HEK293 (cell line): ENCODE results near the gene PRKRA.
"Not testable (repeated sequence)": the region's sequence is repeated elsewhere in the genome, so short reads cannot be mapped to it uniquely, and the experiment has no call there.

ENCODE experiments used
- CTCF ChIA-PET: fragments of 350-600 bp; formaldehyde crosslinking; extraction: SDS; loops from one replicate; lab custom pipeline; 2021; ENCODE audit warnings: antibody characterized with exemption; lab: Yijun Ruan, JAX
- POLR2A ChIA-PET: fragments of 300-600 bp; formaldehyde crosslinking; extraction: SDS; loops from one replicate; lab custom pipeline; 2020; ENCODE audit warnings: antibody characterized with exemption, inconsistent platforms; lab: Yijun Ruan, JAX
- H3K27ac ChIP-seq: fragments of 200-500 bp; sonication (Bioruptor generic); 2 replicates; pipeline ENCODE4 v1.5.1; 2014; ENCODE audit warnings: low read depth, low read length, control low read depth, inconsistent platforms; ENCODE audit errors: extremely low read depth
- H3K36me3 ChIP-seq, 2 experiments: fragments of 200-500 bp in 1 of 2; sonication (Bioruptor generic) in 1 of 2; 1 replicate in 1 of 2; 2 replicates in 1 of 2; pipeline ENCODE4 v1.5.1; 2014 to 2017; ENCODE audit warnings: inconsistent platforms in 2 of 2, low read length in 2 of 2; ENCODE audit not compliant: control insufficient read depth in 2 of 2, insufficient read depth in 1 of 2
- H3K4me1 ChIP-seq: fragments of 200-500 bp; sonication (Bioruptor generic); 2 replicates; pipeline ENCODE4 v1.5.1; 2014; ENCODE audit warnings: mild to moderate bottlenecking, low read length, inconsistent platforms; ENCODE audit not compliant: control insufficient read depth, insufficient read depth
- H3K4me3 ChIP-seq: 2 replicates; pipeline ENCODE4 v1.5.1; 2011; ENCODE audit warnings: low read depth, mild to moderate bottlenecking, control low read depth, low read length, moderate library complexity
- H3K9me3 ChIP-seq: fragments of 200-500 bp; sonication (Bioruptor generic); 2 replicates; pipeline ENCODE4 v1.5.1; 2014; ENCODE audit warnings: low read depth, low read length, inconsistent platforms; ENCODE audit not compliant: control insufficient read depth, insufficient read depth
- HOXD13 ChIP-seq: sonication (generic); formaldehyde crosslinking; IDR thresholded peaks from 2 replicates; pipeline ENCODE4 v1.8.0; 2022; ENCODE audit warnings: missing genetic modification reagents, borderline replicate concordance
- KLF16 ChIP-seq: fragments of 450-650 bp; formaldehyde crosslinking; IDR thresholded peaks from 2 replicates; pipeline ENCODE4 v1.5.1; 2017; ENCODE audit warnings: missing biosample characterization, missing genetic modification characterization
- PRDM1 ChIP-seq: fragments of 450-650 bp; formaldehyde crosslinking; IDR thresholded peaks from 2 replicates; pipeline ENCODE4; 2016; ENCODE audit warnings: missing biosample characterization, missing genetic modification characterization
- REPIN1 ChIP-seq: fragments of 450-650 bp; formaldehyde crosslinking; IDR thresholded peaks from 2 replicates; pipeline ENCODE4 v1.5.1; 2017; ENCODE audit warnings: missing biosample characterization, missing genetic modification characterization, low read depth
- SP7 ChIP-seq: fragments of 450-650 bp; formaldehyde crosslinking; IDR thresholded peaks from 2 replicates; pipeline ENCODE4 v1.5.1; 2016; ENCODE audit warnings: missing biosample characterization, missing genetic modification characterization
- ZBTB21 ChIP-seq: fragments of 450-650 bp; formaldehyde crosslinking; IDR thresholded peaks from 2 replicates; pipeline ENCODE4 v1.5.1; 2017; ENCODE audit warnings: missing biosample characterization, missing genetic modification characterization
- ZNF10 ChIP-seq: fragments of 450-650 bp; formaldehyde crosslinking; IDR thresholded peaks from 2 replicates; pipeline ENCODE4 v1.5.1; 2017; ENCODE audit warnings: missing biosample characterization, missing genetic modification characterization
- ZNF175 ChIP-seq: fragments of 450-650 bp; formaldehyde crosslinking; IDR thresholded peaks from 2 replicates; pipeline ENCODE4 v1.5.1; 2016; ENCODE audit warnings: missing biosample characterization, missing genetic modification characterization
- ZNF214 ChIP-seq: fragments of 450-650 bp; formaldehyde crosslinking; IDR thresholded peaks from 2 replicates; pipeline ENCODE4 v1.5.1; 2017; ENCODE audit warnings: missing biosample characterization, mild to moderate bottlenecking, missing genetic modification characterization, borderline replicate concordance
- ZNF221 ChIP-seq: fragments of 450-650 bp; formaldehyde crosslinking; IDR thresholded peaks from 2 replicates; pipeline ENCODE4 v1.5.1; 2017; ENCODE audit warnings: missing biosample characterization, missing genetic modification characterization, borderline replicate concordance
- ZNF23 ChIP-seq: fragments of 450-650 bp; formaldehyde crosslinking; IDR thresholded peaks from 2 replicates; pipeline ENCODE4 v1.5.1; 2016; ENCODE audit warnings: missing biosample characterization, missing genetic modification characterization, borderline replicate concordance
- ZNF302 ChIP-seq: fragments of 450-650 bp; formaldehyde crosslinking; IDR thresholded peaks from 2 replicates; pipeline ENCODE4 v1.5.1; 2016; ENCODE audit warnings: missing biosample characterization, missing genetic modification characterization, low read depth
- ZNF311 ChIP-seq: fragments of 450-650 bp; formaldehyde crosslinking; IDR thresholded peaks from 2 replicates; pipeline ENCODE4 v1.5.1; 2017; ENCODE audit warnings: missing biosample characterization, missing genetic modification characterization, borderline replicate concordance
- ZNF350 ChIP-seq: fragments of 450-650 bp; formaldehyde crosslinking; IDR thresholded peaks from 2 replicates; pipeline ENCODE4 v1.5.0; 2017; ENCODE audit warnings: missing biosample characterization, mild to moderate bottlenecking, missing genetic modification characterization
- ZNF521 ChIP-seq: fragments of 450-650 bp; formaldehyde crosslinking; IDR thresholded peaks from 2 replicates; pipeline ENCODE4 v1.5.1; 2017; ENCODE audit warnings: missing biosample characterization, mild to moderate bottlenecking, missing genetic modification characterization
- ZNF629 ChIP-seq: fragments of 450-650 bp; formaldehyde crosslinking; IDR thresholded peaks from 2 replicates; pipeline ENCODE4 v1.5.1; 2017; ENCODE audit warnings: missing biosample characterization, missing genetic modification characterization
- ZNF654 ChIP-seq: fragments of 450-650 bp; formaldehyde crosslinking; IDR thresholded peaks from 2 replicates; pipeline ENCODE4 v1.5.1; 2016; ENCODE audit warnings: low read depth, missing biosample characterization, missing genetic modification characterization
- ZNF658 ChIP-seq: fragments of 450-650 bp; formaldehyde crosslinking; IDR thresholded peaks from 2 replicates; pipeline ENCODE4; 2016; ENCODE audit warnings: missing biosample characterization, missing genetic modification characterization
- ZNF777 ChIP-seq: fragments of 450-650 bp; formaldehyde crosslinking; IDR thresholded peaks from 2 replicates; pipeline ENCODE4 v1.5.1; 2017; ENCODE audit warnings: missing biosample characterization, missing genetic modification characterization, borderline replicate concordance
- ZNF837 ChIP-seq: fragments of 450-650 bp; formaldehyde crosslinking; IDR thresholded peaks from 2 replicates; pipeline ENCODE4 v1.5.1; 2016; ENCODE audit warnings: missing biosample characterization, missing genetic modification characterization
- TF ChIP-seq, protein P1 (sequence below): fragments of 450-650 bp; formaldehyde crosslinking; IDR thresholded peaks from 2 replicates; pipeline ENCODE4 v1.5.1; 2016; ENCODE audit warnings: missing biosample characterization, missing genetic modification characterization
- TF ChIP-seq, protein P2 (sequence below): fragments of 450-650 bp; IDR thresholded peaks from 2 replicates; pipeline ENCODE4 v1.5.1; 2018; ENCODE audit warnings: missing biosample characterization, mild to moderate bottlenecking, missing genetic modification characterization
- TF ChIP-seq, protein P3 (sequence below): fragments of 450-650 bp; formaldehyde crosslinking; IDR thresholded peaks from 2 replicates; pipeline ENCODE4 v1.5.1; 2016; ENCODE audit warnings: missing biosample characterization, missing genetic modification characterization, low read depth
- TF ChIP-seq, protein P4 (sequence below): fragments of 450-650 bp; formaldehyde crosslinking; IDR thresholded peaks from 2 replicates; pipeline ENCODE4 v1.5.1; 2017; ENCODE audit warnings: missing biosample characterization, missing genetic modification characterization

The PRKRA gene

DNA sequence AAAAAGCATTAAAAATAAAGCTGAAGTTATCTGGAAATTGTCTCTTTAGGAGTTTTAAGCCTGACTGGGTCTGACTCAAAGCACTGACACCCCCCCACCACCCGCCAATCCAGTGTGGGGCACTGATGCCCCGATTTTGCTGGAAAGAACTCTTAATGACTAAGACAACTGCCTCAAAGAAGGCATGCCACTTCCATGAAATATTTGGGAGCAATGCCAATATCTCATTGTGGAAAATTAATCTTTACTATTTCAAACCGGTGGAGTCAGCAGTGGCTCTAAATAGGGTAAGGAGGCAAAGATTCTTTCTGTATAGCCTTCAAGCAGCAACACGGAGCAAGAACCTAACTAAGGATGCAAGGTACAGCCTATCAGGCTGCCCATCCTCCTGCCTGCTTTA, 23.0 kb upstream of the PRKRA start:
- ChIA-PET CTCF (interaction anchor here (0.6 to 0.8 kb wide), 2 partner anchors 20 to 23 kb away, joined by 3 to 5 read pairs; partner anchors contain the start of genes PJVK and PRKRA), POLR2A (interaction anchor here (1.2 kb wide), 1 partner anchor 23 kb away, joined by 5 read pairs; the partner anchor contains the start of genes PJVK and PRKRA)
- H3K36me3 ChIP-seq: no peaks in the 10 kb centered on the region
- H3K9me3 ChIP-seq: no peaks in the 10 kb centered on the region
- TF ChIP-seq ZNF658 (tag by site-specific recombination): no peak
- TF ChIP-seq HOXD13 (CRISPR knock-in tag): no peak
- TF ChIP-seq ZNF214: no peak
- TF ChIP-seq ZNF837: no peak
- TF ChIP-seq PRDM1 (tag by site-specific recombination): no peak
- no peak for TF ChIP-seq ZNF777 (tag by site-specific recombination)
- TF ChIP-seq, protein P1, sequence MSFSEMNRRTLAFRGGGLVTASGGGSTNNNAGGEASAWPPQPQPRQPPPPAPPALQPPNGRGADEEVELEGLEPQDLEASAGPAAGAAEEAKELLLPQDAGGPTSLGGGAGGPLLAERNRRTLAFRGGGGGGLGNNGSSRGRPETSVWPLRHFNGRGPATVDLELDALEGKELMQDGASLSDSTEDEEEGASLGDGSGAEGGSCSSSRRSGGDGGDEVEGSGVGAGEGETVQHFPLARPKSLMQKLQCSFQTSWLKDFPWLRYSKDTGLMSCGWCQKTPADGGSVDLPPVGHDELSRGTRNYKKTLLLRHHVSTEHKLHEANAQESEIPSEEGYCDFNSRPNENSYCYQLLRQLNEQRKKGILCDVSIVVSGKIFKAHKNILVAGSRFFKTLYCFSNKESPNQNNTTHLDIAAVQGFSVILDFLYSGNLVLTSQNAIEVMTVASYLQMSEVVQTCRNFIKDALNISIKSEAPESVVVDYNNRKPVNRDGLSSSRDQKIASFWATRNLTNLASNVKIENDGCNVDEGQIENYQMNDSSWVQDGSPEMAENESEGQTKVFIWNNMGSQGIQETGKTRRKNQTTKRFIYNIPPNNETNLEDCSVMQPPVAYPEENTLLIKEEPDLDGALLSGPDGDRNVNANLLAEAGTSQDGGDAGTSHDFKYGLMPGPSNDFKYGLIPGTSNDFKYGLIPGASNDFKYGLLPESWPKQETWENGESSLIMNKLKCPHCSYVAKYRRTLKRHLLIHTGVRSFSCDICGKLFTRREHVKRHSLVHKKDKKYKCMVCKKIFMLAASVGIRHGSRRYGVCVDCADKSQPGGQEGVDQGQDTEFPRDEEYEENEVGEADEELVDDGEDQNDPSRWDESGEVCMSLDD (tag by site-specific recombination): no peak
- no peak for TF ChIP-seq ZNF654 (tag by site-specific recombination)
- TF ChIP-seq ZNF175 (tag by site-specific recombination): no peak
- TF ChIP-seq ZNF521 (tag by site-specific recombination): no peak
- TF ChIP-seq ZNF350 (tag by site-specific recombination): no peak
- TF ChIP-seq ZNF23 (tag by site-specific recombination): no peak
- TF ChIP-seq, protein P2, sequence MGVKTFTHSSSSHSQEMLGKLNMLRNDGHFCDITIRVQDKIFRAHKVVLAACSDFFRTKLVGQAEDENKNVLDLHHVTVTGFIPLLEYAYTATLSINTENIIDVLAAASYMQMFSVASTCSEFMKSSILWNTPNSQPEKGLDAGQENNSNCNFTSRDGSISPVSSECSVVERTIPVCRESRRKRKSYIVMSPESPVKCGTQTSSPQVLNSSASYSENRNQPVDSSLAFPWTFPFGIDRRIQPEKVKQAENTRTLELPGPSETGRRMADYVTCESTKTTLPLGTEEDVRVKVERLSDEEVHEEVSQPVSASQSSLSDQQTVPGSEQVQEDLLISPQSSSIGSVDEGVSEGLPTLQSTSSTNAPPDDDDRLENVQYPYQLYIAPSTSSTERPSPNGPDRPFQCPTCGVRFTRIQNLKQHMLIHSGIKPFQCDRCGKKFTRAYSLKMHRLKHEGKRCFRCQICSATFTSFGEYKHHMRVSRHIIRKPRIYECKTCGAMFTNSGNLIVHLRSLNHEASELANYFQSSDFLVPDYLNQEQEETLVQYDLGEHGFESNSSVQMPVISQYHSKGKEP: no peak
- no peak for TF ChIP-seq REPIN1 (tag by site-specific recombination)
- no peak for TF ChIP-seq ZNF302 (tag by site-specific recombination)
- no peak for TF ChIP-seq ZNF311 (tag by site-specific recombination)
- H3K4me1 ChIP-seq: peaks cover 7% of the 10 kb centered on the region
- H3K27ac ChIP-seq: no peak overlapping the region
- H3K4me3 ChIP-seq: no peak overlapping the region

DNA sequence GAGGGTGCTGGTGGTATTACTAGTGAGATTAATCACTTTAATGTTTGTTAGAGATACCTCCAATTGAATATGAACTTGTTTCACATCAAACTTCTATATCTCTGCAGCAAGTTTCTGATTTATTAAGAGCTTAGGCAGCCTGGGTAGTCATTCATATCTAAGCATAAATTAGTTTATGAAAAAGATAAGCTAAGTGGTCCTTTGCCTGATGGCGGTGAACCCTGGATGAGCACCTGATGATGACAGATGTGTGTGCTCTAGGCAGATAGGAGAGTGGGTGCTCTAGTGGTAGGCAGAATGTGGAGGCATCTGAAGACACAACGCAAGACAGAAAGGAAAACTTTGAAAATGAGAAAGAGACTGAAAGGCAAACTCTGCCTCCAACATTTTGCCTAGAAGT, 22.4 kb upstream of the PRKRA start:
- peaks cover 7% of the 10 kb centered on the region for H3K4me1 ChIP-seq
- CTCF ChIA-PET: interaction anchor here (0.7 kb wide), 1 partner anchor 361 kb away, joined by 3 read pairs; no protein-coding TSS in a partner anchor
- TF ChIP-seq ZNF221 (tag by site-specific recombination) (no peak), ZNF10 (tag by site-specific recombination) (peak; percentile 58)
- POLR2A ChIA-PET: no interaction called here
- no peak overlapping the region for H3K27ac ChIP-seq
- no peaks in the 10 kb centered on the region for H3K9me3 ChIP-seq
- no peaks in the 10 kb centered on the region for H3K36me3 ChIP-seq
- H3K4me3 ChIP-seq: no peak overlapping the region

DNA sequence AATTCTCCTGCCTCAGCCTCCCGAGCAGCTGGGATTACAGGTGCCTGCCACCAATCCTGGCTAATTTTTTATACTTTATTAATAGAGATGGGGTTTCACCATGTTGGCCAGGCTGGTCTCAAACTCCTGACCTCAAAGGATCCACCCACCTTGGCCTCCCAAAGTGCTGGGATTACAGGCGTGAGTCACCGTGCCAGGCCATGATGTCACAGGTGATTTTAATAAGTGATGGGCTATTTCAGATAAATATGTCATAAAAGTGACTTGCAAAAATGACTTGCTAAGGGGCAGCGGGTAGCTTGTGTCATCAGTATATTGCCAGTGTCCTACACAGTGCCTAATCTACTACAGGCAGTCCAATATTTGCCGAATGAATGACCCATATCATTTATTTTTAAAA, 20.3 kb upstream of the PRKRA start:
- H3K27ac ChIP-seq, H3K9me3 ChIP-seq, CTCF ChIA-PET, H3K4me3 ChIP-seq, H3K4me1 ChIP-seq, H3K36me3 ChIP-seq: not testable (repeated sequence)
- POLR2A ChIA-PET: interaction anchor here (1.7 kb wide), 1 partner anchor 20 kb away, joined by 8 read pairs; the partner anchor contains the start of genes PJVK and PRKRA
- TF ChIP-seq, protein P3, sequence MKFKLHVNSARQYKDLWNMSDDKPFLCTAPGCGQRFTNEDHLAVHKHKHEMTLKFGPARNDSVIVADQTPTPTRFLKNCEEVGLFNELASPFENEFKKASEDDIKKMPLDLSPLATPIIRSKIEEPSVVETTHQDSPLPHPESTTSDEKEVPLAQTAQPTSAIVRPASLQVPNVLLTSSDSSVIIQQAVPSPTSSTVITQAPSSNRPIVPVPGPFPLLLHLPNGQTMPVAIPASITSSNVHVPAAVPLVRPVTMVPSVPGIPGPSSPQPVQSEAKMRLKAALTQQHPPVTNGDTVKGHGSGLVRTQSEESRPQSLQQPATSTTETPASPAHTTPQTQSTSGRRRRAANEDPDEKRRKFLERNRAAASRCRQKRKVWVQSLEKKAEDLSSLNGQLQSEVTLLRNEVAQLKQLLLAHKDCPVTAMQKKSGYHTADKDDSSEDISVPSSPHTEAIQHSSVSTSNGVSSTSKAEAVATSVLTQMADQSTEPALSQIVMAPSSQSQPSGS: 0 out of 2 replicates have a peak, but pooled peaks have one; percentile 23
- TF ChIP-seq ZNF629 (tag by site-specific recombination): peak; percentile 91
- 0 out of 2 replicates have a peak, but pooled peaks have one; percentile 19 for TF ChIP-seq KLF16 (tag by site-specific recombination)
- TF ChIP-seq ZBTB21 (tag by site-specific recombination): peak; percentile 54
- peak; percentile 12; the same call in 1 of the 2 replicates for TF ChIP-seq SP7 (tag by site-specific recombination)
- TF ChIP-seq, protein P4, sequence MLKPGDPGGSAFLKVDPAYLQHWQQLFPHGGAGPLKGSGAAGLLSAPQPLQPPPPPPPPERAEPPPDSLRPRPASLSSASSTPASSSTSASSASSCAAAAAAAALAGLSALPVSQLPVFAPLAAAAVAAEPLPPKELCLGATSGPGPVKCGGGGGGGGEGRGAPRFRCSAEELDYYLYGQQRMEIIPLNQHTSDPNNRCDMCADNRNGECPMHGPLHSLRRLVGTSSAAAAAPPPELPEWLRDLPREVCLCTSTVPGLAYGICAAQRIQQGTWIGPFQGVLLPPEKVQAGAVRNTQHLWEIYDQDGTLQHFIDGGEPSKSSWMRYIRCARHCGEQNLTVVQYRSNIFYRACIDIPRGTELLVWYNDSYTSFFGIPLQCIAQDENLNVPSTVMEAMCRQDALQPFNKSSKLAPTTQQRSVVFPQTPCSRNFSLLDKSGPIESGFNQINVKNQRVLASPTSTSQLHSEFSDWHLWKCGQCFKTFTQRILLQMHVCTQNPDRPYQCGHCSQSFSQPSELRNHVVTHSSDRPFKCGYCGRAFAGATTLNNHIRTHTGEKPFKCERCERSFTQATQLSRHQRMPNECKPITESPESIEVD: 0 out of 2 replicates have a peak, but pooled peaks have one; percentile 8
